Fibroblast of upper back skin (primary cell): ENCODE results near the gene NUDT3.
"Not testable (repeated sequence)": the region's sequence is repeated elsewhere in the genome, so short reads cannot be mapped to it uniquely, and the experiment has no call there.

ENCODE experiments used
- DNase-seq: peaks from one replicate; pipeline ENCODE4 v3.0.0-alpha.2; 2013

NUDT3 gene

GRCh38 chr6:34391786-34392496 is 528 bp downstream of the NUDT3 start:
- peak; percentile 43 for DNase-seq

GRCh38 chr6:34391473-34391785 is 1.0 kb downstream of the NUDT3 start:
- no peak for DNase-seq

- DNase-seq = peak; percentile 76
Observed at GRCh38 chr6:34390531-34391472, 1.7 kb downstream of the NUDT3 start.

- DNase-seq = no peak
Observed at GRCh38 chr6:34389034-34389433, 3.4 kb downstream of the NUDT3 start.

- DNase-seq = no peak
Observed at GRCh38 chr6:34388421-34388820, 4.0 kb downstream of the NUDT3 start.

- peak; percentile 96 for DNase-seq
Observed at GRCh38 chr6:34386316-34387137, 5.9 kb downstream of the NUDT3 start.

GRCh38 chr6:34385793-34386195 is 6.7 kb downstream of the NUDT3 start:
- no peak for DNase-seq

GRCh38 chr6:34384321-34385153 is 7.9 kb downstream of the NUDT3 start:
- no peak for DNase-seq

- DNase-seq = no peak
Observed at GRCh38 chr6:34383656-34384320, 8.7 kb downstream of the NUDT3 start.

GRCh38 chr6:34383161-34383631 is 9.3 kb downstream of the NUDT3 start:
- DNase-seq = peak; percentile 20

GRCh38 chr6:34381081-34381480 is 11.4 kb downstream of the NUDT3 start:
- DNase-seq = no peak

GRCh38 chr6:34378470-34378869 is 14.0 kb downstream of the NUDT3 start:
- DNase-seq = no peak

- DNase-seq = no peak
Observed at GRCh38 chr6:34377984-34378383, 14.5 kb downstream of the NUDT3 start.

GRCh38 chr6:34377571-34377970 is 14.9 kb downstream of the NUDT3 start:
- not testable (repeated sequence) for DNase-seq

GRCh38 chr6:34375833-34376232 is 16.6 kb downstream of the NUDT3 start:
- no peak for DNase-seq

GRCh38 chr6:34374508-34374907 is 18.0 kb downstream of the NUDT3 start:
- DNase-seq = no peak

- no peak for DNase-seq
Observed at GRCh38 chr6:34374069-34374468, 18.4 kb downstream of the NUDT3 start.

- DNase-seq = no peak
Observed at GRCh38 chr6:34373511-34373910, 19.0 kb downstream of the NUDT3 start.

GRCh38 chr6:34371865-34372264 is 20.6 kb downstream of the NUDT3 start:
- not testable (repeated sequence) for DNase-seq

- DNase-seq = no peak
Observed at GRCh38 chr6:34370361-34370760, 22.1 kb downstream of the NUDT3 start.

GRCh38 chr6:34369385-34369784 is 23.1 kb downstream of the NUDT3 start:
- DNase-seq = no peak

- no peak for DNase-seq
Observed at GRCh38 chr6:34366639-34366921, 25.9 kb downstream of the NUDT3 start.
